Endothelial cell of umbilical vein (primary cell): Measurements from ENCODE around the gene CALHM1. TPM values are rescaled to one million over a fixed set of nuclear protein-coding genes. Genes with fewer than 3 reads are reported as not detected.

Experiments used
- BruUV-seq: library from RNA; stranded (reverse); fragments of 400-500 nt; replicated peaks from 2 replicates; lab custom pipeline; 2021; lab: Mats Ljungman, UMichigan
- CTCF ChIA-PET: fragments of 300-600, 350-600 bp; sonication (Branson Sonifier 250); formaldehyde crosslinking; loops from one replicate; lab custom pipeline; 2021; ENCODE audit warnings: antibody characterized with exemption, inconsistent platforms; lab: Charles Lee
- POLR2A ChIA-PET: fragments of 300-600, 350-600 bp; sonication (Branson Sonifier 250); formaldehyde crosslinking; loops from one replicate; lab custom pipeline; 2021; ENCODE audit warnings: antibody characterized with exemption, inconsistent platforms; lab: Charles Lee
- DNase-seq: peaks from one replicate; pipeline ENCODE4 v3.0.0-alpha.2; 2011; ENCODE audit warnings: low read depth, low spot score
- FAIRE-seq: peaks from 2 replicates; lab custom pipeline; 2011; peaks lifted over from hg19 to GRCh38; lab: Jason Lieb, UNC
- H2AFZ ChIP-seq: 2 replicates; pipeline ENCODE4 v1.6.0; 2012; ENCODE audit warnings: low read depth, low read length, control low read depth, inconsistent platforms
- H3K27ac ChIP-seq: 2 replicates; pipeline ENCODE4 v1.5.1; 2011; ENCODE audit warnings: low read depth, mild to moderate bottlenecking, control low read depth, low read length, moderate library complexity; ENCODE audit not compliant: insufficient read depth
- H3K27me3 ChIP-seq, 2 experiments: 2 replicates each; pipeline versions ENCODE4 v1.6.0 to v1.6.1; 2011; ENCODE audit warnings: low read length in 2 of 2, mixed read lengths in 1 of 2; ENCODE audit not compliant: control insufficient read depth in 2 of 2, insufficient read depth in 2 of 2
- H3K36me3 ChIP-seq, 2 experiments: 2 replicates in 1 of 2; 3 replicates in 1 of 2; pipeline ENCODE4 v1.5.1; 2011; ENCODE audit warnings: low read length in 2 of 2, mild to moderate bottlenecking in 1 of 2, moderate library complexity in 1 of 2; ENCODE audit not compliant: control insufficient read depth in 2 of 2, insufficient read depth in 2 of 2; ENCODE audit errors: extremely low read depth in 1 of 2
- H3K4me1 ChIP-seq: 3 replicates; pipeline ENCODE4 v1.5.1; 2011; ENCODE audit warnings: mild to moderate bottlenecking, low read length; ENCODE audit not compliant: control insufficient read depth, insufficient read depth; ENCODE audit errors: extremely low read depth
- H3K4me2 ChIP-seq: 2 replicates; pipeline ENCODE4 v1.6.1; 2011; ENCODE audit warnings: low read length, control low read depth, mixed read lengths; ENCODE audit not compliant: insufficient read depth
- H3K4me3 ChIP-seq, 3 experiments: fragments of 200-600 bp in 1 of 3; sonication (generic), shearing (Covaris generic) in 1 of 3; replicated peaks in 1 of 3; 2 replicates each; pipeline ENCODE4 v1.5.1; 2011 to 2016; ENCODE audit warnings: control low read depth in 3 of 3, low read length in 3 of 3, mild to moderate bottlenecking in 2 of 3, inconsistent platforms in 1 of 3, low read depth in 1 of 3, moderate library complexity in 1 of 3; ENCODE audit not compliant: insufficient read depth in 1 of 3
- H3K79me2 ChIP-seq: 2 replicates; pipeline ENCODE4 v1.6.0; 2012; ENCODE audit warnings: low read length, inconsistent platforms; ENCODE audit not compliant: control insufficient read depth, insufficient read depth
- H3K9ac ChIP-seq: replicated peaks from 2 replicates; pipeline ENCODE3; 2011; ENCODE audit warnings: low read length, control low read depth; ENCODE audit not compliant: insufficient read depth; ENCODE audit errors: extremely low read depth
- H3K9me1 ChIP-seq: replicated peaks from 3 replicates; pipeline ENCODE4 v1.6.0; 2011; ENCODE audit warnings: mild to moderate bottlenecking, low read length; ENCODE audit not compliant: control insufficient read depth, insufficient read depth; ENCODE audit errors: extremely low read depth
- H3K9me3 ChIP-seq: replicated peaks from 2 replicates; pipeline ENCODE4 v1.5.1; 2012; ENCODE audit warnings: low read length, inconsistent platforms; ENCODE audit not compliant: control insufficient read depth, insufficient read depth
- H4K20me1 ChIP-seq: replicated peaks from 2 replicates; pipeline ENCODE3; 2011; ENCODE audit warnings: mild to moderate bottlenecking, low read length; ENCODE audit not compliant: control insufficient read depth, insufficient read depth; ENCODE audit errors: extremely low read depth
- EZH2 ChIP-seq: IDR thresholded peaks from 2 replicates; pipeline ENCODE4 v1.6.1; 2012; ENCODE audit warnings: borderline replicate concordance, low read depth, mild to moderate bottlenecking, moderate library complexity, low read length, inconsistent platforms; ENCODE audit not compliant: severe bottlenecking
- FOS ChIP-seq: IDR thresholded peaks from 2 replicates; pipeline ENCODE4 v1.6.1; 2011; ENCODE audit warnings: mild to moderate bottlenecking, low read length, moderate library complexity, borderline replicate concordance; ENCODE audit not compliant: insufficient read depth
- GATA2 ChIP-seq: IDR thresholded peaks from 2 replicates; pipeline ENCODE4 v1.7.0; 2011; ENCODE audit warnings: low read depth, mild to moderate bottlenecking, moderate library complexity, mixed read lengths, low read length; ENCODE audit not compliant: insufficient read length, insufficient read depth
- JUN ChIP-seq: IDR thresholded peaks from 2 replicates; pipeline ENCODE4 v1.6.1; 2011; ENCODE audit warnings: borderline replicate concordance, low read depth; ENCODE audit not compliant: insufficient read length, insufficient read depth
- MYC ChIP-seq: IDR thresholded peaks from one replicate; pipeline ENCODE4 v1.6.1; 2011; ENCODE audit warnings: mild to moderate bottlenecking, low read depth, low read length
- POLR2A ChIP-seq: IDR thresholded peaks from 2 replicates; pipeline ENCODE4 v1.6.1; 2012; ENCODE audit warnings: low read depth, mild to moderate bottlenecking, control low read depth, low read length
- POLR2AphosphoS5 ChIP-seq: IDR thresholded peaks from 2 replicates; pipeline ENCODE4 v1.6.1; 2012; ENCODE audit warnings: low read depth, mild to moderate bottlenecking, control low read depth, low read length, moderate library complexity; ENCODE audit not compliant: insufficient read depth
- dilution Hi-C: fragments of 300-500 bp; cut with MboI; formaldehyde crosslinking; loops from one replicate; pipeline ENCODE4 v1.15.0; 2019; ENCODE audit warnings: low sequenced_read_pairs; ENCODE audit not compliant: extremely low pct_ligation_motif_present
- intact Hi-C: fragments of 100-400 bp; cut with micrococcal nuclease; formaldehyde crosslinking; loops from one replicate; pipeline ENCODE4 v1.10.0; 2022
- polyA plus RNA-seq, 4 experiments: library from polyadenylated mRNA; depleted of rRNA in 3 of 4; stranded (reverse) in 3 of 4; unstranded in 1 of 4; fragments of >200 nt; gene quantifications; 2 replicates each; pipeline versions ENCODE4 v1.2.1 to v1.2.3, GENCODE V29; 2011 to 2012; ENCODE audit warnings: missing spikeins in 1 of 4
- total RNA-seq: library from RNA; stranded (reverse); gene quantifications from 2 replicates; pipeline ENCODE4 v1.2.3, GENCODE V29; 2021
- TF ChIP-seq, protein P1 (sequence below), 2 donors: IDR thresholded peaks; 1 replicate in 1 of 2; 2 replicates in 1 of 2; pipeline ENCODE4 v1.5.1; 2011; ENCODE audit warnings: low read length in 2 of 2, mild to moderate bottlenecking in 2 of 2, moderate library complexity in 2 of 2, control low read depth in 1 of 2, inconsistent platforms in 1 of 2, low read depth in 1 of 2; ENCODE audit not compliant: insufficient read depth in 1 of 2; ENCODE audit errors: extremely low read depth in 1 of 2
- TF ChIP-seq, protein P2 (sequence below): IDR thresholded peaks from 2 replicates; pipeline ENCODE4 v1.6.1; 2011; ENCODE audit not compliant: insufficient read depth, insufficient read length

CALHM1 gene
- total and polyA plus RNA-seq, 2 donors (not counting 3 experiments of a cell fraction or from before 2014, with no cell fraction given): not detected

DNA sequence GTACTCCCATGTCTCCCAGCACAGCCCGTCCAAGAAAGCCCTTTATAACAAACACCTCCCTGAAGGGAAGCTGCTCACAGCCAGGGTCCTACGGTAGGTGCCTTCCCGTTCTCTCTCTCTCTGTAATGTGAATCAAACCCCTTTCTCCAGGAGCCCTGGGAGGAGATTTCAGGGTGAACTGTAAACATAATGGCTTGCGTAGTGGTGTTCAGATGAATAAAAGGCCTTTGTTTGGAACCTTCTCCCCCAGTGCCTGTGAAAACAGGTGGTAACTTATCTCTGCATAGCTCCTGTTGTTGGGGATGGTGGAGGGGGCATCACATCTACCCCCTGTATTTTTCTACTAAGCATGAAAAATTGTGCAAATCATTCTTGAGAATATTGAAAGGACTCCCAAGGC, 18.9 kb downstream of the CALHM1 start:
- DNase-seq: no peak
- H3K4me3 ChIP-seq: no peak overlapping the region
- no TSS peak for BruUV-seq
- no peak for TF ChIP-seq MYC
- no peak for TF ChIP-seq GATA2
- TF ChIP-seq POLR2AphosphoS5: no peak
- no peak for TF ChIP-seq EZH2
- TF ChIP-seq FOS: no peak
- no peak for TF ChIP-seq POLR2A
- TF ChIP-seq, protein P1, sequence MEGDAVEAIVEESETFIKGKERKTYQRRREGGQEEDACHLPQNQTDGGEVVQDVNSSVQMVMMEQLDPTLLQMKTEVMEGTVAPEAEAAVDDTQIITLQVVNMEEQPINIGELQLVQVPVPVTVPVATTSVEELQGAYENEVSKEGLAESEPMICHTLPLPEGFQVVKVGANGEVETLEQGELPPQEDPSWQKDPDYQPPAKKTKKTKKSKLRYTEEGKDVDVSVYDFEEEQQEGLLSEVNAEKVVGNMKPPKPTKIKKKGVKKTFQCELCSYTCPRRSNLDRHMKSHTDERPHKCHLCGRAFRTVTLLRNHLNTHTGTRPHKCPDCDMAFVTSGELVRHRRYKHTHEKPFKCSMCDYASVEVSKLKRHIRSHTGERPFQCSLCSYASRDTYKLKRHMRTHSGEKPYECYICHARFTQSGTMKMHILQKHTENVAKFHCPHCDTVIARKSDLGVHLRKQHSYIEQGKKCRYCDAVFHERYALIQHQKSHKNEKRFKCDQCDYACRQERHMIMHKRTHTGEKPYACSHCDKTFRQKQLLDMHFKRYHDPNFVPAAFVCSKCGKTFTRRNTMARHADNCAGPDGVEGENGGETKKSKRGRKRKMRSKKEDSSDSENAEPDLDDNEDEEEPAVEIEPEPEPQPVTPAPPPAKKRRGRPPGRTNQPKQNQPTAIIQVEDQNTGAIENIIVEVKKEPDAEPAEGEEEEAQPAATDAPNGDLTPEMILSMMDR (IDR thresholded peaks at IDR 0.05; ENCODE audit: extremely low read depth in 1 of 2, insufficient read depth in 1 of 2, low read depth in 1 of 2, low read length in 2 of 2): no peak
- no peak for TF ChIP-seq JUN
- TF ChIP-seq, protein P2, sequence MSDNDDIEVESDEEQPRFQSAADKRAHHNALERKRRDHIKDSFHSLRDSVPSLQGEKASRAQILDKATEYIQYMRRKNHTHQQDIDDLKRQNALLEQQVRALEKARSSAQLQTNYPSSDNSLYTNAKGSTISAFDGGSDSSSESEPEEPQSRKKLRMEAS: no peak
- peaks cover 31 to 60% of the 10 kb centered on the region in 2 experiments for H3K36me3 ChIP-seq
- FAIRE-seq: no peak
- H3K27ac ChIP-seq: no peak overlapping the region
- ChIA-PET POLR2A (no interaction called here), CTCF (interaction anchor here (1.1 kb wide), 1 partner anchor 41 kb away, joined by 3 read pairs; no protein-coding TSS in a partner anchor)
- dilution Hi-C loops: no loop called here
- no peak overlapping the region for H2AFZ ChIP-seq
- H3K9me1 ChIP-seq: no peaks in the 10 kb centered on the region
- no peaks in the 10 kb centered on the region for H4K20me1 ChIP-seq
- H3K9me3 ChIP-seq: no peaks in the 10 kb centered on the region
- peaks cover 6% of the 10 kb centered on the region for H3K4me1 ChIP-seq
- no peaks in the 10 kb centered on the region for H3K79me2 ChIP-seq
- H3K9ac ChIP-seq: no peak overlapping the region
- H3K27me3 ChIP-seq: no peaks in the 10 kb centered on the region
- intact Hi-C loops: no loop called here
- no peak overlapping the region for H3K4me2 ChIP-seq
